HCT116 (cell line): Measurements from ENCODE around the gene ADGRE2. TPM values are rescaled to one million over a fixed set of nuclear protein-coding genes. Genes with fewer than 3 reads are reported as not detected.

Source experiments
- ATAC-seq: fragments of 200-7000 bp; cut with Tn5 transposase; 2 replicates; pipeline ENCODE4 v1.9.1; 2020; ENCODE audit warnings: mild to moderate bottlenecking, moderate library complexity
- BruUV-seq: library from RNA; stranded (reverse); fragments of 400-500 nt; replicated peaks from 2 replicates; lab custom pipeline; 2021; lab: Mats Ljungman, UMichigan
- CTCF ChIA-PET: fragments of 300-600 bp; sonication (Branson Sonifier 250); formaldehyde crosslinking; loops from one replicate; lab custom pipeline; 2021; ENCODE audit warnings: antibody characterized with exemption; lab: Charles Lee
- POLR2A ChIA-PET: fragments of 300-600, 350-600 bp; sonication (Branson Sonifier 250); formaldehyde crosslinking; loops from one replicate; lab custom pipeline; 2021; ENCODE audit warnings: antibody characterized with exemption; lab: Charles Lee
- RAD21 ChIA-PET, 2 experiments: fragments of 300-600 bp; sonication (Branson Sonifier 250); formaldehyde crosslinking; loops; one replicate each; lab custom pipeline; 2023; ENCODE audit warnings: low total read pairs in 2 of 2; ENCODE audit not compliant: uncharacterized antibody in 2 of 2, unreplicated experiment in 2 of 2, low non-redundant PET in 1 of 2; lab: Charles Lee
- DNase-seq: peaks from one replicate; pipeline ENCODE4 v3.0.0-alpha.2; 2010; ENCODE audit warnings: low read depth, low spot score
- H2AFZ ChIP-seq: fragments of 200-600 bp; shearing (Covaris generic), sonication (generic); 2 replicates; pipeline ENCODE4 v1.6.1; 2017; ENCODE audit warnings: low read depth, mixed run types, mixed read lengths, antibody characterized with exemption, low read length; ENCODE audit not compliant: poor library complexity, severe bottlenecking
- H3K27ac ChIP-seq: 2 replicates; pipeline ENCODE4 v1.5.1; 2012; ENCODE audit warnings: low read depth, low read length
- H3K27me3 ChIP-seq: fragments of 200-600 bp; sonication (generic); 2 replicates; pipeline ENCODE4 v1.6.1; 2016; ENCODE audit warnings: mixed run types, low read length, mixed read lengths; ENCODE audit not compliant: insufficient read depth
- H3K36me3 ChIP-seq, 2 experiments: fragments of 200-500 bp in 1 of 2; fragments of 200-600 bp in 1 of 2; sonication (Bioruptor generic) in 1 of 2; sonication (generic) in 1 of 2; 2 replicates each; pipeline versions ENCODE4 v1.5.1 to v1.6.1; 2014 to 2016; ENCODE audit warnings: low read length in 2 of 2, inconsistent platforms in 1 of 2, mixed read lengths in 1 of 2, mixed run types in 1 of 2; ENCODE audit not compliant: insufficient read depth in 2 of 2, control insufficient read depth in 1 of 2
- H3K4me1 ChIP-seq, 2 experiments: fragments of 200-600 bp in 1 of 2; sonication (generic) in 1 of 2; 2 replicates each; pipeline versions ENCODE4 v1.5.1 to v1.6.1; 2012 to 2017; ENCODE audit warnings: low read length in 2 of 2, inconsistent platforms in 1 of 2, mild to moderate bottlenecking in 1 of 2, mixed read lengths in 1 of 2, mixed run types in 1 of 2, moderate library complexity in 1 of 2; ENCODE audit not compliant: insufficient read depth in 2 of 2, control insufficient read depth in 1 of 2
- H3K4me2 ChIP-seq: fragments of 200-600 bp; sonication (generic); 2 replicates; pipeline ENCODE4 v1.6.1; 2017; ENCODE audit warnings: mixed run types, low read length, mixed read lengths
- H3K4me3 ChIP-seq, 2 experiments: fragments of 200-600 bp in 1 of 2; sonication (generic) in 1 of 2; replicated peaks in 1 of 2; 2 replicates each; pipeline ENCODE4 v1.5.1; 2011 to 2016; ENCODE audit warnings: low read length in 2 of 2, control low read depth in 1 of 2, low read depth in 1 of 2, mild to moderate bottlenecking in 1 of 2, mixed read lengths in 1 of 2, mixed run types in 1 of 2
- H3K79me2 ChIP-seq: fragments of 200-600 bp; sonication (generic); 2 replicates; pipeline ENCODE4 v1.6.1; 2017; ENCODE audit warnings: mild to moderate bottlenecking, mixed run types, low read length, moderate library complexity, mixed read lengths; ENCODE audit not compliant: insufficient read depth
- H3K9ac ChIP-seq: fragments of 200-600 bp; sonication (generic); 2 replicates; pipeline ENCODE4 v1.6.1; 2016; ENCODE audit warnings: low read length, mixed read lengths
- H3K9me2 ChIP-seq: fragments of 200-600 bp; sonication (generic), shearing (Covaris generic); 2 replicates; pipeline ENCODE4 v1.6.1; 2017; ENCODE audit warnings: mixed run types, mild to moderate bottlenecking, moderate library complexity; ENCODE audit not compliant: insufficient read depth
- H3K9me3 ChIP-seq, 2 experiments: fragments of 200-500 bp in 1 of 2; fragments of 200-600 bp in 1 of 2; sonication (Bioruptor generic) in 1 of 2; sonication (generic) in 1 of 2; 2 replicates each; pipeline ENCODE4 v1.6.1; 2014 to 2017; ENCODE audit warnings: low read length in 2 of 2, mixed read lengths in 2 of 2, inconsistent platforms in 1 of 2, low read depth in 1 of 2, mild to moderate bottlenecking in 1 of 2, mixed run types in 1 of 2, moderate library complexity in 1 of 2; ENCODE audit not compliant: control insufficient read depth in 1 of 2, insufficient read depth in 1 of 2
- H4K20me1 ChIP-seq: fragments of 200-600 bp; sonication (generic), shearing (Covaris generic); 2 replicates; pipeline ENCODE4 v1.6.1; 2017; ENCODE audit warnings: mixed run types, mild to moderate bottlenecking, moderate library complexity; ENCODE audit not compliant: insufficient read depth
- CBX3 ChIP-seq: IDR thresholded peaks from 2 replicates; pipeline ENCODE4 v1.6.1; 2012; ENCODE audit warnings: low read depth
- CEBPB ChIP-seq: IDR thresholded peaks from 2 replicates; pipeline ENCODE4 v1.6.1; 2012; ENCODE audit warnings: low read depth
- CTCF ChIP-seq, 3 experiments: fragments of 200-600 bp in 1 of 3; sonication (generic) in 1 of 3; IDR thresholded peaks in 2 of 3; conservative IDR thresholded peaks in 1 of 3; 2 replicates each; pipeline ENCODE4 v1.5.1; 2012 to 2017; ENCODE audit warnings: low read depth in 2 of 3, low read length in 2 of 3, antibody characterized with exemption in 1 of 3, borderline replicate concordance in 1 of 3, control low read depth in 1 of 3, mild to moderate bottlenecking in 1 of 3, mixed read lengths in 1 of 3, mixed run types in 1 of 3, moderate library complexity in 1 of 3; ENCODE audit not compliant: insufficient read depth in 1 of 3
- EGR1 ChIP-seq: IDR thresholded peaks from 2 replicates; pipeline ENCODE4 v1.6.1; 2012; ENCODE audit warnings: low read depth
- ELF1 ChIP-seq: IDR thresholded peaks from 2 replicates; pipeline ENCODE4 v1.6.1; 2012; ENCODE audit warnings: low read depth, borderline replicate concordance
- FOSL1 ChIP-seq: IDR thresholded peaks from 2 replicates; pipeline ENCODE4 v1.6.1; 2012; ENCODE audit warnings: low read depth
- RAD21 ChIP-seq: IDR thresholded peaks from 2 replicates; pipeline ENCODE4 v1.6.1; 2012; ENCODE audit warnings: low read depth, mild to moderate bottlenecking
- REST ChIP-seq: IDR thresholded peaks from 2 replicates; pipeline ENCODE4 v1.6.1; 2012; ENCODE audit warnings: low read depth
- SIN3A ChIP-seq: IDR thresholded peaks from 2 replicates; pipeline ENCODE4 v1.6.1; 2012; ENCODE audit warnings: low read depth
- SP1 ChIP-seq: IDR thresholded peaks from 2 replicates; pipeline ENCODE4 v1.6.1; 2012; ENCODE audit warnings: low read depth
- SRF ChIP-seq: IDR thresholded peaks from 2 replicates; pipeline ENCODE4 v1.6.1; 2012; ENCODE audit warnings: low read depth
- TCF7L2 ChIP-seq: IDR thresholded peaks from 2 replicates; pipeline ENCODE4 v1.7.0; 2011; ENCODE audit warnings: borderline replicate concordance, inconsistent platforms; ENCODE audit not compliant: insufficient read depth, insufficient read length; ENCODE audit errors: extremely low read depth
- YY1 ChIP-seq: IDR thresholded peaks from 2 replicates; pipeline ENCODE4 v1.6.1; 2011; ENCODE audit warnings: low read length, low read depth, moderate library complexity, mild to moderate bottlenecking; ENCODE audit not compliant: insufficient replicate concordance; ENCODE audit errors: extremely low read depth
- intact Hi-C: fragments of 100-400 bp; cut with micrococcal nuclease; formaldehyde crosslinking; loops from 2 replicates; pipeline ENCODE4 v1.10.0; 2022
- total RNA-seq: library from RNA; stranded (reverse); gene quantifications from one replicate; pipeline ENCODE4 v1.2.1, GENCODE V29; 2021; ENCODE audit not compliant: unreplicated experiment
- TF ChIP-seq, protein P1 (sequence below): IDR thresholded peaks from 2 replicates; pipeline ENCODE4 v1.6.1; 2011; ENCODE audit warnings: mild to moderate bottlenecking, low read length, moderate library complexity; ENCODE audit not compliant: insufficient replicate concordance; ENCODE audit errors: extremely low read depth
- TF ChIP-seq, protein P2 (sequence below): IDR thresholded peaks from 2 replicates; pipeline ENCODE4 v1.6.1; 2012

The ADGRE2 gene
- total RNA-seq, 1 experiment from 2014 or later, result 8.4 TPM

GRCh38 chr19:14796021-14796420, 17.7 kb upstream of the ADGRE2 start:
- H3K4me1 ChIP-seq, result peaks cover 0 to 5% of the 10 kb centered on the region in 2 experiments; a peak in 2 of 4 replicates
- POLR2A ChIA-PET, result interaction anchor here (0.9 kb wide), 1 partner anchor 44 kb away, joined by 3 read pairs; no protein-coding TSS in a partner anchor
- RAD21 ChIA-PET, result no interaction called here
- intact Hi-C loops, result no loop called here
- H3K27me3 ChIP-seq, result no peaks in the 10 kb centered on the region
- no peaks in the 10 kb centered on the region for H4K20me1 ChIP-seq
- DNase-seq, result no peak
- no peaks in the 10 kb centered on the region for H3K9me2 ChIP-seq
- H3K27ac ChIP-seq, result no peak overlapping the region
- no TSS peak for BruUV-seq
- H3K36me3 ChIP-seq, result no peaks in the 10 kb centered on the region
- CTCF ChIA-PET, result interaction anchor here (1.2 kb wide), 1 partner anchor 10 kb away, joined by 5 read pairs; no protein-coding TSS in a partner anchor
- no peaks in the 10 kb centered on the region for H3K9me3 ChIP-seq
- H3K4me2 ChIP-seq, result no peak overlapping the region
- no peak overlapping the region for H3K9ac ChIP-seq
- TF ChIP-seq YY1 (no peak), CTCF (IDR thresholded peaks at IDR 0.05 in 2 of 3, conservative IDR thresholded peaks at IDR 0.05 in 1 of 3; ENCODE audit: borderline replicate concordance in 1 of 3, insufficient read depth in 1 of 3, low read depth in 2 of 3, low read length in 2 of 3) (no peak), TCF7L2 (no peak), SIN3A (no peak), CBX3 (no peak), SP1 (no peak), REST (no peak), EGR1 (no peak), RAD21 (no peak), CEBPB (no peak), SRF (no peak), ELF1 (no peak), FOSL1 (no peak)
- TF ChIP-seq, protein P1, sequence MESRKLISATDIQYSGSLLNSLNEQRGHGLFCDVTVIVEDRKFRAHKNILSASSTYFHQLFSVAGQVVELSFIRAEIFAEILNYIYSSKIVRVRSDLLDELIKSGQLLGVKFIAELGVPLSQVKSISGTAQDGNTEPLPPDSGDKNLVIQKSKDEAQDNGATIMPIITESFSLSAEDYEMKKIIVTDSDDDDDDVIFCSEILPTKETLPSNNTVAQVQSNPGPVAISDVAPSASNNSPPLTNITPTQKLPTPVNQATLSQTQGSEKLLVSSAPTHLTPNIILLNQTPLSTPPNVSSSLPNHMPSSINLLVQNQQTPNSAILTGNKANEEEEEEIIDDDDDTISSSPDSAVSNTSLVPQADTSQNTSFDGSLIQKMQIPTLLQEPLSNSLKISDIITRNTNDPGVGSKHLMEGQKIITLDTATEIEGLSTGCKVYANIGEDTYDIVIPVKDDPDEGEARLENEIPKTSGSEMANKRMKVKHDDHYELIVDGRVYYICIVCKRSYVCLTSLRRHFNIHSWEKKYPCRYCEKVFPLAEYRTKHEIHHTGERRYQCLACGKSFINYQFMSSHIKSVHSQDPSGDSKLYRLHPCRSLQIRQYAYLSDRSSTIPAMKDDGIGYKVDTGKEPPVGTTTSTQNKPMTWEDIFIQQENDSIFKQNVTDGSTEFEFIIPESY, result no peak
- TF ChIP-seq, protein P2, sequence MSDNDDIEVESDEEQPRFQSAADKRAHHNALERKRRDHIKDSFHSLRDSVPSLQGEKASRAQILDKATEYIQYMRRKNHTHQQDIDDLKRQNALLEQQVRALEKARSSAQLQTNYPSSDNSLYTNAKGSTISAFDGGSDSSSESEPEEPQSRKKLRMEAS, result no peak
- no peaks in the 10 kb centered on the region for H3K79me2 ChIP-seq
- H3K4me3 ChIP-seq, result no peak overlapping the region
- no peak overlapping the region for H2AFZ ChIP-seq
- no peak for ATAC-seq
